ENCODE measurements around the gene TNXB.
"Not testable (repeated sequence)": the region's sequence is repeated elsewhere in the genome, so short reads cannot be mapped to it uniquely, and the experiment has no call there.

Gene TNXB

DNA sequence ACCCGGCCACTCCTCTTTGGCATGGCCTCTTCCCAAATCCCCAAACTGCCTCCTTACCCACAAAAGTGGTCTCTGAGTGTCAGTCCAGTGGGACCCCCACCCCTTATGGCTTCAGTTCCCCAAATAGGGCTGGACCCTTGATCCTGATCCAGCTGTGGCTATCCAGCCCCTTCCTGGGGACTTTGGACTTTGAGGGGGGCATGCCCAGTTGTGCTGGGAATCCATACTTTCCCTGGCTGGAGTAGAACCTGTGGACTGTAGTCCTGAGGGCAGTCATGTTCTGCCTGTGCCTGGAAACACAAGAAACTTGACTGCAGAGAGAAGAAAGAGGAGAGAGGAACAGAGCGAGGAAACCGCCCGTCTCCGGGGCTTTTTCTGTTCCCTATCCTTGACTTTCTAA lies 72.0 kb downstream of the TNXB start:
- not testable (repeated sequence) for FAIRE-seq

DNA sequence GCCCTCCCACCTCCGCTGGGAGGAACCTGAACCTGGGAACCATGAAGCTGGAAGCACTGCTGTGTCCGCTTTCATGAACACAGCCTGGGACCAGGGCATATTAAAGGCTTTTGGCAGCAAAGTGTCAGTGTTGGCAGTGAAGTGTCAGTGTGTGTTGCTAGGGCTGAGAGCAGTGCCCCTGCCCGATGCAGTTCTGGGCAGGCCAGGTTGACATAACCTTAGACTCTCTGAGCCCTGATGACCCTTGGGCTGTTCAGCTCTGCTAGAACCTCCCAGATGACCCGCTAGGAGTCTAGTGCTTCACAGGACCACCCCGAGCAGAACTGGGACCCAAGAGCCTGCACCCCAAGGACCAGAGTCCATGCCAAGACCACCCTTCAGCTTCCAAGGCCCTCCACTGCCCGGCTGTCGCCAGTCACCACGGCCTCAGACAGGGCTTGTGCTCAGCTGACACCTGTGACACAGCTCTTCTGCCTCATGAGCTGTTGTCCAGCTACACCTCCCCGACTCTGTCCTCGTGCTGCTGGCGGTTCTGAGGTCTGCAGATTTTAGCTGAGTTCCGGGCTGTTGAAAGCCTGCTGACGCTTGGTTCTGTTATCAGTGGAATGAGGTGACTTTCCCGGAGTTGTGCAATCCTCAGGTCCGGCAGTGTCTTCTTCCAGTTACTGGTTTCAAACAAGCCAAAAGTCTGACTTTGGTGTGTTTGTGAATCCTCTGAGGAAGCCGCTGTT lies 73.7 kb downstream of the TNXB start:
- FAIRE-seq, result not testable (repeated sequence)

DNA sequence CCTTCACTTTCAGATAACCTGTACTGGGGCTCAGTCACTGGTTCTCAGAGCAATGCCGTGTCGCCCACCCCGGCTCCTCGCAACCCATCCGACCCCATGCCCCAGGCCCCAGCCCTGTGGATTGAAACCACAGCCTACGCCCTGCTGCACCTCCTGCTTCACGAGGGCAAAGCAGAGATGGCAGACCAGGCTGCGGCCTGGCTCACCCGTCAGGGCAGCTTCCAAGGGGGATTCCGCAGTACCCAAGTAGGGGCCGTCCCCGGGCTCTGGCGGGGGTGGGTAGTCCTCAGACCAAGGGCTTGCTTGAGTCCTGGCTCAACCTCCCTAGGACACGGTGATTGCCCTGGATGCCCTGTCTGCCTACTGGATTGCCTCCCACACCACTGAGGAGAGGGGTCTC lies 79.6 kb downstream of the TNXB start:
- FAIRE-seq, result not testable (repeated sequence)

DNA sequence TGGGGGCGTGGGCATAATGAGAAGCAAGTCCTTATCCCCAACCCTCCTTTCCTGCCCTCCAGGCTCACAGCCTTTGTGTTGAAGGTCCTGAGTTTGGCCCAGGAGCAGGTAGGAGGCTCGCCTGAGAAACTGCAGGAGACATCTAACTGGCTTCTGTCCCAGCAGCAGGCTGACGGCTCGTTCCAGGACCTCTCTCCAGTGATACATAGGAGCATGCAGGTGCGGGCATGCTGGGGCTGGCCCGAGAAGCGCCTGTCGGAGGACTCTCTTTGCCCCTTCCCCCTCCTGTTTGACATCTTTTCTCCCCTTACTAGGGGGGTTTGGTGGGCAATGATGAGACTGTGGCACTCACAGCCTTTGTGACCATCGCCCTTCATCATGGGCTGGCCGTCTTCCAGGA lies 80.5 kb downstream of the TNXB start:
- FAIRE-seq, result not testable (repeated sequence)

DNA sequence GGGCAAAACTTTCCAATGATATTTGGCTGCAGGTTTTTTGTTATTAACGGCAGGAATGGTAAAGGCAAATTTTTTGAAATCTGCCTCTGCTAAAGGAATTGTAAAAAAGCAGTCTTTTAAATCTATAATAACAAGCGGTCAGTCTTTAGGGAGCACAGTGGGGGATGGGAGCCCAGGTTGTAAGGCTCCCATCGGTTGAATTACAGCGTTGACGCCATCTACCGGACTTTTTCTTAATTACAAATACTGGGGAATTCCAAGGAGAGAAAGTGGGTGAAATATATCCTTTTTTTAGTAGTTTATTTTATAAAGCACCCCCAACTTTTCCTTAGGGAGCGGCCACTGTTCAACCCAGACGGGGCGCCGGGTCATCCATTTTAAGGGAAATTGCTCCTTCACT lies 87.0 kb downstream of the TNXB start:
- peak; percentile 94 for FAIRE-seq

DNA sequence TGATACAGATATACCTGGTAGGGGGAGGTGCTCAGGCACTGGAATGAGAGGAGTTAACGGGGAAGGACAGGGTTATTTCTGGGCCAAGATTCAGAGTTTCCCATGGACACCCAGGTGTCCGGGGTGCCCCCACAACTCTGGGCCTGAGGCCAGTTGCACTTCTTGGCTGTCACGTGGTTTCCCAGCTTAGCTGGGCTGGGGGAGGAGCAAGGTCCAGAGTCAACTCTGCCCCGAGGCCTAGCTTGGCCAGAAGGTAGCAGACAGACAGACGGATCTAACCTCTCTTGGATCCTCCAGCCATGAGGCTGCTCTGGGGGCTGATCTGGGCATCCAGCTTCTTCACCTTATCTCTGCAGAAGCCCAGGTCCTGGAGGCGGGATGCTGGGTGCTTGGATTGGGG lies 94.6 kb downstream of the TNXB start, which contains the start of gene C4B:
C4B (plus strand) TSS at position 249 of the 400 bp plus-strand sequence; CDS start at position 300, 51 bp downstream.
- FAIRE-seq, result not testable (repeated sequence)

DNA sequence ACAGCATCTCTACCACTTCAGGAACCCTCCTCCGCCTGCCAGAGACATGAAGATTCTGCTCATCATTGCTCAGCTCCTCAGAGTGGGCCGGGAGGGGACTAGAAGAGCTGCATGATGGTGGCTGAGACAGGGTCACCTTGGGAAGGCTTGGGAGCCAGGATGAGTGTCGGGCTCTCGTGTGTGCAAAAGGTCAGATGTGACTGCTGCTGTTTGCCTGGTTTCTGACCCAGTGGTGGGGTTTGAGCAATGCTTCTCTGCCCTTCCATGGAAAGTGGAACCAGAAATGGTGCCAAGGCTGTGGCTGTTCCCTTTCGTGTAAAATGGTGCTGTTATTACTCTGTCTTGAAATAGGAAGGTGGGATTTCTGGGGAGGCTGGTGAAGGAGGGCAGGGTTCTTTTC lies 95.4 kb downstream of the TNXB start:
- not testable (repeated sequence) for FAIRE-seq

DNA sequence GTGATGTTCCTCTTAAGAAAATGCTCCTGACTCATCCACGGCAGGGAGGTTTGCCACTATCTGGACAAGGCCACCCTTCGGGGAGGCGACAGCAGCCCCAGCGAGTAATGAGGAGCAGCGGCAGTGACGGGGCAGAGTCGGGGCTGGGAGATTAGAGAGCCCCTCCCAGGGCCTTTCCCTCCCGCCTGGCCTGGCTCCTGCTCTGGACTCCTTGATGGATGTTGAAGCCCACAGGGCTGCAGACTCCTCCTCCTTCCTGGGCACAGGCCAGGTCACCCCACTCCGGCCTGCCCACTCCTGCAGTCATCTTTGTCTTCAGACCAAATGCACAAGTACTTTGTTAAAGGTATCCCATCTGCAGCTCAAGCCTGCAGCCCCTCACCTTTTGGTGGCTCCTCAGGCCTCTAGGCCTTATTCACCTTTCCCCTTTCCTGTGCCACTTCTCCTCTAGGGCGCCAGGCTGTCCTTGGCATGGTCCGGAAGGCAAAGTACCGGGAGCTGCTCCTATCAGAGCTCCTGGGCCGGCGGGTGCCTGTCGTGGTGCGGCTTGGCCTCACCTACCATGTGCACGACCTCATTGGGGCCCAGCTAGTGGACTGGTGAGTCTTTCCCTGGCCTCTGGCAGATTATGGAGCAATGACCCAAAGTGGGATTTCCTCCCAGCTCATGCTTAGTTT lies 96.1 kb downstream of the TNXB start:
- FAIRE-seq, result not testable (repeated sequence)

DNA sequence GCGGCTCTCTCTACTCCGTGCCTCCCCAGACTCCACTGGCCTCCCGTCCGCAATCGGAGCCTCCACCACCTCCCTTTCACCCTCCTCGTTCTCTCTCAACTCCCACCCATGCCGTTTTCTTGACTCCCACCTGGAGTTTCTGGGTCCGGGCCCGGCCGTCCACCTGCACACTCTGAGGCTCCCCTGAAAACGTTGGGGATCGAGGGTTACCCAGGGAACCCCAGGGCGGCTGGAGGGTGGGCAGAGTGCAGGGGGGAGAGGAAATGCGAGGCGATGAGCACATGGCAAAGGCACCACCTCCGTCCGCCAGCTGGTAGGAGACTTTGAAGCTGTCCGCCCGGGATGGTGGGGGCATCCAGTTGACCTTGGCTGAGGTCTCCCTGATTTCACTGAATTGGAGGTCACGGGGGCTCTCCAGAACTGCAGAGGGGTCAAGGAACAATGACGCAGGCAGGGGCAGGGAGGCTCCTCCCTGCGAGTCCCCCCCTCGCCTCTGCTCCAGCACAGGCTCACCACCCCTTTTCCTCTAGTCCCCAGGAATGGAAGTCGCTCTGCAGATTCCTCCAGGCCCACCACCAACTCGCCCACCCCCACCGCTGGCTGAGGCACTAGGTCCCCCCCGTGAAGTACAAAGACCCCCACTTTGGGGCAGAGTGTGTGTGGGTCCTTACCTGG lies 98.1 kb downstream of the TNXB start:
- FAIRE-seq, result not testable (repeated sequence)

DNA sequence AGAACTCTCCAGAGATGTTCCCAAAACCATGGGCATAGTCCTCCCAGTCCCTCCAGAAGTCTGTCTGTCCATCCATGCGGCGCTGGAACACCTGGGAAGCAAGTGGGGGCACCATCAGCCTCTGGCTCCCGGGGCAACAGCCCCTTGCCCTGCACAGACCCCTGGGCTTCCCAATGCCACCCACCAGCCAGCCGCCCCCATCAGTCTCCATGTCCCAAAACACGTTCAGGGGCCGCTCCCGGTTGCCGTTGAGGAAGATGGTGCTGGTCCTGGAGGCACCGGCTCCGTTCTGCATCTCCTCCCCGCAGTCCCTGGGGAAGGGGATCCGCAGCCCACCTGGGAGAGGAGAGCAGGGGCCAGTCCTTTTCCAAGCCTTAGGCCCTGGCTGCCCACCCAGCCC lies 99.6 kb downstream of the TNXB start:
- not testable (repeated sequence) for FAIRE-seq

DNA sequence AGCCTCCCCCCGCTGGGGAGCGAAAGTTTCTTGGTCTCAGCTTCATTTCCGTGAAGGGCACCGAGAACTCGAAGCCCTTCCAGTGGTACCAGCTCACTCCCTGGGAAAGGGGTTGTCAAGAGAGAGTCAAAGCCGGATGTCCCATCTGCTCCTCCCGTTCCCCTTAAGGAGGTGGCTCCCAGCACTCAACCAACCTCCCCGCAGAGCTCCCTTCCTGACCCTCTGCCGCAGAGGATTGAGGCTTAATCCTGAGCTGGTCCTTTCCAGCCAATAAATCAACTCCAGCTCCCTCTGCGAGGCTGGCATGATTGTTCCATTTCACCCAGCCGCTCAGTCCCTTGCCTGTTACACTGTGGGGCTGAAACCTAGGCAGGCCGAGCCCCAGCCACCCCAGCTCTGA lies 100.5 kb downstream of the TNXB start:
- not testable (repeated sequence) for FAIRE-seq

DNA sequence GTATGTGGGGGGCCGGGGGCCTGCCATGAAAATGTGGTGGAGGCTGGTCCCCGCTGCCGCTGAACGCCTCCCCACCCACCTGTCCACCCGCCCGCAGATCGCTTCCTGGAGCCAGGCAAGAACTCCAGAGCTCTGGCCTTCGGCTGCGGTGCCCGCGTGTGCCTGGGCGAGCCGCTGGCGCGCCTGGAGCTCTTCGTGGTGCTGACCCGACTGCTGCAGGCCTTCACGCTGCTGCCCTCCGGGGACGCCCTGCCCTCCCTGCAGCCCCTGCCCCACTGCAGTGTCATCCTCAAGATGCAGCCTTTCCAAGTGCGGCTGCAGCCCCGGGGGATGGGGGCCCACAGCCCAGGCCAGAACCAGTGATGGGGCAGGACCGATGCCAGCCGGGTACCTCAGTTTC lies 101.1 kb downstream of the TNXB start:
- not testable (repeated sequence) for FAIRE-seq

DNA sequence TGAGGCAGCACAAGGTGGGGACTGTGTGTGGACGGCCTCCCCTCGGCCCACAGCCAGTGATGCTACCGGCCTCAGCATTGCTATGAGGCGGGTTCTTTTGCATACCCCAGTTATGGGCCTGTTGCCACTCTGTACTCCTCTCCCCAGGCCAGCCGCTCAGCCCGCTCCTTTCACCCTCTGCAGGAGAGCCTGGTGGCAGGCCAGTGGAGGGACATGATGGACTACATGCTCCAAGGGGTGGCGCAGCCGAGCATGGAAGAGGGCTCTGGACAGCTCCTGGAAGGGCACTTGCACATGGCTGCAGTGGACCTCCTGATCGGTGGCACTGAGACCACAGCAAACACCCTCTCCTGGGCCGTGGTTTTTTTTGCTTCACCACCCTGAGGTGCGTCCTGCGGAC lies 102.1 kb downstream of the TNXB start:
- not testable (repeated sequence) for FAIRE-seq

DNA sequence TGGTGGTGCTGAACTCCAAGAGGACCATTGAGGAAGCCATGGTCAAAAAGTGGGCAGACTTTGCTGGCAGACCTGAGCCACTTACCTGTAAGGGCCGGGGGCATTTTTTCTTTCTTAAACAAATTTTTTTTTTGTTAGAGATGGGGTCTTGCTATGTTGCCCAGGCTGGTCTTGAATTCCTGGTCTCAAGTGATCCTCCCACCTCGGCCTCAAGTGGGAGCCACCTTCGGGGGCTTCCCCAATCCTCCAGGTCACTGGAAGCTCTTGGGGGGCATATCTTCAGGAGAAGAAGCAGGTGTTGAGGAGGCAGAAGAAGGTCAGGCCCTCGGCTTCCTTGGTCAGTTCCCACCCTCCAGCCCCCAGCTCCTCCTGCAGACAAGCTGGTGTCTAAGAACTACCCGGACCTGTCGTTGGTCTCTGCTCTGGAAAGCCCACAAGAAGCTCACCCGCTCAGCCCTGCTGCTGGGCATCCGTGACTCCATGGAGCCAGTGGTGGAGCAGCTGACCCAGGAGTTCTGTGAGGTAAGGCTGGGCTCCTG lies 103.1 kb downstream of the TNXB start:
- FAIRE-seq, result not testable (repeated sequence)

DNA sequence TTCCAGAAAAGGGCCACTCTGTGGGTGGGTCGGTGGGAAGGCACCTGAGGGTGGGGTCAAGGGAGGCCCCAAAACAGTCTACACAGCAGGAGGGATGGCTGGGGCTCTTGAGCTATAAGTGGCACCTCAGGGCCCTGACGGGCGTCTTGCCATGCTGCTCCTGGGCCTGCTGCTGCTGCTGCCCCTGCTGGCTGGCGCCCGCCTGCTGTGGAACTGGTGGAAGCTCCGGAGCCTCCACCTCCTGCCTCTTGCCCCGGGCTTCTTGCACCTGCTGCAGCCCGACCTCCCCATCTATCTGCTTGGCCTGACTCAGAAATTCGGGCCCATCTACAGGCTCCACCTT lies 103.6 kb downstream of the TNXB start:
- not testable (repeated sequence) for FAIRE-seq

DNA sequence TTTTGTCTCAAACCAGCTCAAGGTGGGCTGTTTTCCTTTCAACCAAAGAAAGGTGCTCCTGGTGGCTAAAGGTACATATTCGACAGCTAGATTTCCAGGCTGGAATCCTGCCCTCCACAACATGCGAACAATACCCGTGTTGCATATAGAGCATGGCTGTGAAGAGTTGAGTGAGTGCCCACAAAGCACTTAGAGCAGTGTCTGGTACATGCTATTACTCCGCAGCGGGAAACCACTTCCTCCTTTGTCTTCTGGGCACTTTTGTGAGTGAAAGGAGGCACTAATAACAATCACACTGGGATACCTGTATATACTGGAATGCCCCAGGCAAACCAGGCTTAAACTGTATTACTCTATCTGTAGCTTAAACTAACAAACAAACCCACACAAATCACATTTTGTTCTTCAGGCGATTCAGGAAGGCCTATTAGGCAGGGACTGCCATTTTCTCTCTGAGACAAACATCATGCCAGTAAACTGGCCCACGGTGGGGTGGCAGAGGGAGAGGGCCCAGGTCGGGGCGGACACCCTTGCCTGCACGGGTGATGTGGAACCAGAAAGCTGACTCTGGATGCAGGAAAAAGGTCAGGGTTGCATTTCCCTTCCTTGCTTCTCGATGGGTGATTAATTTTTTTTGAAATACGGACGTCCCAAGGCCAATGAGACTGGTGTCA lies 104.1 kb downstream of the TNXB start:
- not testable (repeated sequence) for FAIRE-seq

DNA sequence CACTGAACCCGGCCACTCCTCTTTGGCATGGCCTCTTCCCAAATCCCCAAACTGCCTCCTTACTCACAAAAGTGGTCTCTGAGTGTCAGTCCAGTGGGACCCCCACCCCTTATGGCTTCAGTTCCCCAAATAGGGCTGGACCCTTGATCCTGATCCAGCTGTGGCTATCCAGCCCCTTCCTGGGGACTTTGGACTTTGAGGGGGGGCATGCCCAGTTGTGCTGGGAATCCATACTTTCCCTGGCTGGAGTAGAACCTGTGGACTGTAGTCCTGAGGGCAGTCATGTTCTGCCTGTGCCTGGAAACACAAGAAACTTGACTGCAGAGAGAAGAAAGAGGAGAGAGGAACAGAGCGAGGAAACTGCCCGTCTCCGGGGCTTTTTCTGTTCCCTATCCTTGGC lies 104.7 kb downstream of the TNXB start:
- FAIRE-seq, result not testable (repeated sequence)

DNA sequence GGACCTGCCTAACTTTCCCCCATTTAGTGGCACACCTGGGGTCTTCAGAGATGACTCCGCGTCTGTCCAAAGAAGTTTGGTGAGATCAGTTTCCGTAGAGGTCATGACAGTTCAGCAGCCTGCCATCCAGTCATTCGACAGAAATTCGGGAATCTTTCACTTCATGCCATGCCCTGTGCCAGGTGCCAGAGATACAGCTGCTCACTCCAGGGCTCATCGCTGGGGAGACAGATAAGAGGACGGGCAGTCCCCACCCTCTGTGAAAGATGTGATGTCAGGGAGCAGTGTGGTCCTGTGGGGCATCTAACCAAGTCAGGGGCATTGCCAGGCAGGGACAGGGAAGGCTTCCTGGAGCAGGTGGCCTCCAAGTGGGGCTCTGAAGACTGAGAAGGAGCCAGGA lies 105.8 kb downstream of the TNXB start:
- not testable (repeated sequence) for FAIRE-seq

DNA sequence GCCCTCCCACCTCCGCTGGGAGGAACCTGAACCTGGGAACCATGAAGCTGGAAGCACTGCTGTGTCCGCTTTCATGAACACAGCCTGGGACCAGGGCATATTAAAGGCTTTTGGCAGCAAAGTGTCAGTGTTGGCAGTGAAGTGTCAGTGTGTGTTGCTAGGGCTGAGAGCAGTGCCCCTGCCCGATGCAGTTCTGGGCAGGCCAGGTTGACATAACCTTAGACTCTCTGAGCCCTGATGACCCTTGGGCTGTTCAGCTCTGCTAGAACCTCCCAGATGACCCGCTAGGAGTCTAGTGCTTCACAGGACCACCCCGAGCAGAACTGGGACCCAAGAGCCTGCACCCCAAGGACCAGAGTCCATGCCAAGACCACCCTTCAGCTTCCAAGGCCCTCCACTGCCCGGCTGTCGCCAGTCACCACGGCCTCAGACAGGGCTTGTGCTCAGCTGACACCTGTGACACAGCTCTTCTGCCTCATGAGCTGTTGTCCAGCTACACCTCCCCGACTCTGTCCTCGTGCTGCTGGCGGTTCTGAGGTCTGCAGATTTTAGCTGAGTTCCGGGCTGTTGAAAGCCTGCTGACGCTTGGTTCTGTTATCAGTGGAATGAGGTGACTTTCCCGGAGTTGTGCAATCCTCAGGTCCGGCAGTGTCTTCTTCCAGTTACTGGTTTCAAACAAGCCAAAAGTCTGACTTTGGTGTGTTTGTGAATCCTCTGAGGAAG lies 106.4 kb downstream of the TNXB start:
- not testable (repeated sequence) for FAIRE-seq

DNA sequence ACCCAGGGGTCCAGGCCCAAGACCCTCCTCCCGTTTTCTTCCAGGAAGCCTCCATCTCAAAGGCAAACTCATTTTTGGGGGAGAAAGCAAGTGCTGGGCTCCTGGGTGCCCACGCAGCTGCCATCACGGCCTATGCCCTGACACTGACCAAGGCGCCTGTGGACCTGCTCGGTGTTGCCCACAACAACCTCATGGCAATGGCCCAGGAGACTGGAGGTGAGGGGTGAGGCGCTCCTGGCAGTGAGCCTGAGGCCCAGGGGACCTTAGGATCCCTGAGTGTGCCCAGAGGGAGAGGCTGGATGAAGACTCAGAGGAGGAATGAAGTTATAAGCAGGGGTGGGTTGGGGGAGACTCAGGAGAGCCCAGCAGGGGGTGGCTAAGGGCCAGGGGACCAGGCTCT lies 112.8 kb downstream of the TNXB start:
- not testable (repeated sequence) for FAIRE-seq

DNA sequence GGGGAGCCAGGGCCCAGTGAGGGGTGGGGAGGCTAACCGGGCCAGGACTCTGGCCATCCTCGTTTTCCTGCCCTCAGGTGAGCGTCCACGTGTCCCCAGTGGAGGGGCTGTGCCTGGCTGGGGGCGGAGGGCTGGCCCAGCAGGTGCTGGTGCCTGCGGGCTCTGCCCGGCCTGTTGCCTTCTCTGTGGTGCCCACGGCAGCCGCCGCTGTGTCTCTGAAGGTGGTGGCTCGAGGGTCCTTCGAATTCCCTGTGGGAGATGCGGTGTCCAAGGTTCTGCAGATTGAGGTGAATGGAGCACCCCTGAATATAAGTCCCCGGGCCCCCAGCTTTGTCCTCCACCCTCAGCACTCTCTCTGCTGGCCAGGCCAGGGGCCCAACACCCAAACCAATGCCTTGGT lies 114.7 kb downstream of the TNXB start:
- not testable (repeated sequence) for FAIRE-seq

Measured in TTC549 (cell line).